A549 (cell line): ENCODE data around the gene ARPC1B. TPM values are rescaled to one million over a fixed set of nuclear protein-coding genes. Genes with fewer than 3 reads are reported as not detected.

ENCODE experiments used
- ATAC-seq, 2 experiments: fragments of 200-7000 bp in 1 of 2; fragments of >200 bp in 1 of 2; cut with Nextera tagmentation in 1 of 2; cut with Tn5 transposase in 1 of 2; 3 replicates each; pipeline versions ENCODE4 v1.8.0 to v1.9.1; 2018 to 2020; ENCODE audit warnings: mild to moderate bottlenecking in 1 of 2, moderate library complexity in 1 of 2
- CTCF ChIA-PET: fragments of 300-600 bp; sonication (Branson Sonifier 250); formaldehyde crosslinking; extraction: SDS; loops from one replicate; lab custom pipeline; 2021; ENCODE audit warnings: antibody characterized with exemption, inconsistent platforms; lab: Yijun Ruan, JAX
- POLR2A ChIA-PET: fragments of 350-600 bp; formaldehyde crosslinking; extraction: SDS; loops from one replicate; lab custom pipeline; 2021; ENCODE audit warnings: antibody characterized with exemption, inconsistent platforms; lab: Yijun Ruan, JAX
- DNase-seq, 2 experiments: peaks; one replicate each; pipeline versions ENCODE4 v3.0.0 to v3.0.0-alpha.2; 2011 to 2016; ENCODE audit warnings: low read depth in 1 of 2, low spot score in 1 of 2
- FAIRE-seq: peaks from 2 replicates; lab custom pipeline; 2011; peaks lifted over from hg19 to GRCh38; lab: Jason Lieb, UNC
- H3K27ac ChIP-seq, 2 experiments: fragments of >200 bp; sonication (Bioruptor Twin); formaldehyde crosslinking; 3 replicates each; pipeline ENCODE4 v1.5.1; 2016 to 2017
- H3K4me1 ChIP-seq: fragments of >200 bp; sonication (Bioruptor Twin); formaldehyde crosslinking; 3 replicates; pipeline ENCODE4 v1.6.1; 2016
- H3K4me2 ChIP-seq: fragments of >200 bp; sonication (Bioruptor Twin); formaldehyde crosslinking; 3 replicates; pipeline ENCODE4 v1.6.1; 2016
- H3K4me3 ChIP-seq: fragments of >200 bp; sonication (Bioruptor Twin); formaldehyde crosslinking; 3 replicates; pipeline ENCODE4 v1.5.1; 2016
- H3K9me3 ChIP-seq: fragments of >200 bp; sonication (Bioruptor Twin); formaldehyde crosslinking; 3 replicates; pipeline ENCODE4 v1.6.1; 2016
- BCL3 ChIP-seq: fragments of >200 bp; sonication (Bioruptor Twin); formaldehyde crosslinking; IDR thresholded peaks from 3 replicates; pipeline ENCODE4 v1.6.1; 2016
- BHLHE40 ChIP-seq: IDR thresholded peaks from 2 replicates; pipeline ENCODE4 v1.6.1; 2012; ENCODE audit warnings: low read depth, low read length, inconsistent platforms
- CBX2 ChIP-seq: fragments of 200-600 bp; sonication (generic); IDR thresholded peaks from 2 replicates; pipeline ENCODE4 v1.6.1; 2016; ENCODE audit warnings: low read depth, mild to moderate bottlenecking, borderline replicate concordance
- CBX8 ChIP-seq: fragments of 200-600 bp; sonication (generic); IDR thresholded peaks from 2 replicates; pipeline ENCODE4 v1.6.1; 2016
- CEBPB ChIP-seq, 2 experiments: fragments of >200 bp in 1 of 2; sonication (Bioruptor Twin) in 1 of 2; formaldehyde crosslinking in 1 of 2; IDR thresholded peaks; 2 replicates each; pipeline ENCODE4 v1.6.1; 2012 to 2016
- CHD4 ChIP-seq: fragments of 200-600 bp; sonication (generic); IDR thresholded peaks from 2 replicates; pipeline ENCODE4 v1.6.1; 2016; ENCODE audit warnings: antibody characterized with exemption, mild to moderate bottlenecking, borderline replicate concordance
- HES2 ChIP-seq: fragments of >200 bp; sonication (Bioruptor Twin); formaldehyde crosslinking; IDR thresholded peaks from 2 replicates; pipeline ENCODE4 v1.6.1; 2016
- HMGXB4 ChIP-seq: fragments of 250-450 bp; sonication (Bioruptor Pico); IDR thresholded peaks from 2 replicates; pipeline ENCODE4 v1.5.0; 2021; ENCODE audit warnings: mild to moderate bottlenecking, moderate library complexity, borderline replicate concordance
- JUN ChIP-seq, 2 experiments: fragments of >200 bp; sonication (Bioruptor Twin); formaldehyde crosslinking; IDR thresholded peaks; 2 replicates in 1 of 2; 3 replicates in 1 of 2; pipeline ENCODE4 v1.6.1; 2016 to 2017
- JUNB ChIP-seq: fragments of >200 bp; sonication (Bioruptor Twin); formaldehyde crosslinking; IDR thresholded peaks from 2 replicates; pipeline ENCODE4 v1.6.1; 2016
- POLR2AphosphoS2 ChIP-seq: conservative IDR thresholded peaks from 2 replicates; pipeline ENCODE4 v1.6.1; 2012; ENCODE audit warnings: low read length, improper control_type of control experiment, inconsistent platforms
- RAD21 ChIP-seq, 2 experiments: fragments of >200 bp in 1 of 2; sonication (Bioruptor Twin) in 1 of 2; formaldehyde crosslinking in 1 of 2; IDR thresholded peaks in 1 of 2; conservative IDR thresholded peaks in 1 of 2; 2 replicates in 1 of 2; 3 replicates in 1 of 2; pipeline ENCODE4 v1.6.1; 2012 to 2018; ENCODE audit warnings: inconsistent platforms in 1 of 2
- RARB ChIP-seq: fragments of 250-450 bp; sonication (Bioruptor Pico); IDR thresholded peaks from 2 replicates; pipeline ENCODE4 v1.8.0; 2021; ENCODE audit warnings: mild to moderate bottlenecking, moderate library complexity
- RCOR1 ChIP-seq: fragments of 150-350 bp; IDR thresholded peaks from 2 replicates; pipeline ENCODE4 v1.6.1; 2014; ENCODE audit warnings: antibody characterized with exemption, low read length, low read depth
- REST ChIP-seq: fragments of 200-600 bp; sonication (generic); IDR thresholded peaks from 2 replicates; pipeline ENCODE4 v1.6.1; 2016; ENCODE audit warnings: antibody characterized with exemption, mild to moderate bottlenecking, moderate library complexity
- RNF2 ChIP-seq: fragments of 200-600 bp; sonication (generic); IDR thresholded peaks from 2 replicates; pipeline ENCODE4 v1.6.1; 2016; ENCODE audit warnings: low read depth, mild to moderate bottlenecking, antibody characterized with exemption, moderate library complexity, borderline replicate concordance
- SREBF2 ChIP-seq: fragments of 450-650 bp; IDR thresholded peaks from 2 replicates; pipeline ENCODE4 v1.6.1; 2014; ENCODE audit warnings: mild to moderate bottlenecking, moderate library complexity
- TFCP2L1 ChIP-seq: fragments of 250-450 bp; sonication (Bioruptor Pico); IDR thresholded peaks from 2 replicates; pipeline ENCODE4 v1.5.0; 2021; ENCODE audit warnings: mild to moderate bottlenecking
- TP53 ChIP-seq: fragments of 250-450 bp; sonication (Bioruptor Pico); IDR thresholded peaks from 2 replicates; pipeline ENCODE4 v1.5.0; 2021; ENCODE audit warnings: mild to moderate bottlenecking, moderate library complexity
- USF2 ChIP-seq: fragments of 450-650 bp; IDR thresholded peaks from 2 replicates; pipeline ENCODE4 v1.6.1; 2014; ENCODE audit warnings: antibody characterized with exemption
- ZFP36 ChIP-seq: fragments of 450-650 bp; IDR thresholded peaks from 2 replicates; pipeline ENCODE4 v1.6.1; 2014; ENCODE audit warnings: borderline replicate concordance; ENCODE audit not compliant: partially characterized antibody
- WGBS: methylation state at CpG from one replicate; pipeline ENCODE4 v1.1.6; 2017; ENCODE audit errors: missing lambda C conversion rate; 5-methylcytosine and 5-hydroxymethylcytosine counted together
- polyA plus RNA-seq, 4 experiments: library from polyadenylated mRNA; depleted of rRNA in 3 of 4; stranded (reverse); fragments of >200 nt; fragmentation: RNase III in 1 of 4; extraction: RNeasy Plus Mini Kit Qiagen cat#74134 plus additional on column Dnase treatment in 1 of 4; gene quantifications; 2 replicates in 3 of 4; 3 replicates in 1 of 4; pipeline ENCODE4 v1.2.3, GENCODE V29; 2011 to 2017
- TF ChIP-seq, protein P1 (sequence below): fragments of 150-350 bp; IDR thresholded peaks from 2 replicates; pipeline ENCODE4 v1.6.1; 2014; ENCODE audit warnings: low read depth, mild to moderate bottlenecking, low read length

ARPC1B gene
- polyA plus RNA-seq, 2 of the 4 experiments (the other 2 are of a cell fraction), result 197 to 294 TPM

DNA sequence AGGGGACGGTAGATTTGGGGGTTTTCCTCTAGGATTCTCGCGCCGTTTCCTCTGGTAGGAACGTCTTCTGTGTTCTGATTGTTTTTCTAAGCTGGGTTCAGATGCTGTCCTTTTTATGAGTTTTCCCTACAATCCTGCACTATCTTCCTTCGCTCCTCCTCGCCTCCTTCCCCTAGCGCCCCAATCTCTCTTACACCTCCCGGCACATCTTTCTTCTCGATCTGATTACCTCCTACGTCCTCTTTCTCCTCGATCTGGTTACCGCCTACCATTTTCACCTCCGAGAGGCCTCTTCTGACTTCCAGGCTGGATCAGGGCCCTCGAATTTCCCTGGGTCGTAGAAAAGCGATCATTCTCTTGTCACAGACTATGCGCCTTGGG lies 34.7 kb downstream of the ARPC1B start:
- H3K4me1 ChIP-seq, result peaks cover 34% of the 10 kb centered on the region
- H3K9me3 ChIP-seq, result no peaks in the 10 kb centered on the region
- TF ChIP-seq CBX8 (no peak), JUN (IDR thresholded peaks at IDR 0.05) (no peak), SREBF2 (no peak), REST (no peak), JUNB (no peak), RARB (CRISPR knock-in tag) (no peak), BCL3 (no peak), HES2 (no peak), BHLHE40 (no peak), TP53 (CRISPR knock-in tag) (no peak), CHD4 (no peak), RNF2 (no peak), RAD21 (conservative IDR thresholded peaks at IDR 0.05 in 1 of 2, IDR thresholded peaks at IDR 0.05 in 1 of 2) (no peak), RCOR1 (no peak), CEBPB (IDR thresholded peaks at IDR 0.05) (no peak), HMGXB4 (CRISPR knock-in tag) (no peak)
- TF ChIP-seq, protein P1, sequence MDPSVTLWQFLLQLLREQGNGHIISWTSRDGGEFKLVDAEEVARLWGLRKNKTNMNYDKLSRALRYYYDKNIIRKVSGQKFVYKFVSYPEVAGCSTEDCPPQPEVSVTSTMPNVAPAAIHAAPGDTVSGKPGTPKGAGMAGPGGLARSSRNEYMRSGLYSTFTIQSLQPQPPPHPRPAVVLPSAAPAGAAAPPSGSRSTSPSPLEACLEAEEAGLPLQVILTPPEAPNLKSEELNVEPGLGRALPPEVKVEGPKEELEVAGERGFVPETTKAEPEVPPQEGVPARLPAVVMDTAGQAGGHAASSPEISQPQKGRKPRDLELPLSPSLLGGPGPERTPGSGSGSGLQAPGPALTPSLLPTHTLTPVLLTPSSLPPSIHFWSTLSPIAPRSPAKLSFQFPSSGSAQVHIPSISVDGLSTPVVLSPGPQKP, result no peak
- CTCF ChIA-PET, result interaction anchor here (1.3 to 1.7 kb wide), 4 partner anchors 11 to 96 kb away, joined by 3 to 7 read pairs (median 4); no protein-coding TSS in a partner anchor
- peak overlapping the region; percentile 97 to 98 for H3K27ac ChIP-seq
- ATAC-seq (peak; percentile 5 to 11; a peak in 4 of 6 replicates), FAIRE-seq (no peak), DNase-seq (no peak)
- H3K4me3 ChIP-seq, result peak overlapping the region; percentile 99
- POLR2A ChIA-PET, result interaction anchor here (0.6 to 2.5 kb wide), 15 partner anchors 8 to 1019 kb away, joined by 3 to 23 read pairs (median 4); partner anchors contain the start of genes AP4M1, ARPC1B, CPSF4 and KPNA7
- 3% methylated on average over 18 of the region's 18 CpGs for WGBS
- peak overlapping the region; percentile 95 for H3K4me2 ChIP-seq

- H3K27ac ChIP-seq, result peak overlapping the region; percentile 97 to 98
- DNase-seq (no peak), ATAC-seq (no peak), FAIRE-seq (no peak)
- H3K4me3 ChIP-seq, result peak overlapping the region; percentile 99
- ChIA-PET POLR2A (interaction anchor here (2.5 kb wide), 1 partner anchor 29 kb away, joined by 16 read pairs; the partner anchor contains the start of genes CPSF4 and PTCD1), CTCF (interaction anchor here (0.6 to 1.7 kb wide), 4 partner anchors 10 to 654 kb away, joined by 3 to 7 read pairs (median 5); no protein-coding TSS in a partner anchor)
- no peaks in the 10 kb centered on the region for H3K9me3 ChIP-seq
- peaks cover 28% of the 10 kb centered on the region for H3K4me1 ChIP-seq
- WGBS, result 21% methylated on average over 3 of the region's 3 CpGs
- no peak for TF ChIP-seq TFCP2L1 (CRISPR knock-in tag)
- no peak for TF ChIP-seq ZFP36
- TF ChIP-seq POLR2AphosphoS2, result no peak
- TF ChIP-seq CHD4, result no peak
- no peak for TF ChIP-seq USF2
- no peak for TF ChIP-seq CBX2
- peak overlapping the region; percentile 95 for H3K4me2 ChIP-seq
These were observed 35.3 kb downstream of the ARPC1B start for GRCh38 chr7:99409806-99410205.
